Raji (cell line): Measurements from ENCODE around the gene PDZD4.

Source experiments
- POLR2A ChIP-seq: IDR thresholded peaks from 2 replicates; pipeline ENCODE4 v1.6.1; 2011; ENCODE audit warnings: low read depth, low read length, control low read depth; ENCODE audit not compliant: insufficient read depth

Gene PDZD4

DNA sequence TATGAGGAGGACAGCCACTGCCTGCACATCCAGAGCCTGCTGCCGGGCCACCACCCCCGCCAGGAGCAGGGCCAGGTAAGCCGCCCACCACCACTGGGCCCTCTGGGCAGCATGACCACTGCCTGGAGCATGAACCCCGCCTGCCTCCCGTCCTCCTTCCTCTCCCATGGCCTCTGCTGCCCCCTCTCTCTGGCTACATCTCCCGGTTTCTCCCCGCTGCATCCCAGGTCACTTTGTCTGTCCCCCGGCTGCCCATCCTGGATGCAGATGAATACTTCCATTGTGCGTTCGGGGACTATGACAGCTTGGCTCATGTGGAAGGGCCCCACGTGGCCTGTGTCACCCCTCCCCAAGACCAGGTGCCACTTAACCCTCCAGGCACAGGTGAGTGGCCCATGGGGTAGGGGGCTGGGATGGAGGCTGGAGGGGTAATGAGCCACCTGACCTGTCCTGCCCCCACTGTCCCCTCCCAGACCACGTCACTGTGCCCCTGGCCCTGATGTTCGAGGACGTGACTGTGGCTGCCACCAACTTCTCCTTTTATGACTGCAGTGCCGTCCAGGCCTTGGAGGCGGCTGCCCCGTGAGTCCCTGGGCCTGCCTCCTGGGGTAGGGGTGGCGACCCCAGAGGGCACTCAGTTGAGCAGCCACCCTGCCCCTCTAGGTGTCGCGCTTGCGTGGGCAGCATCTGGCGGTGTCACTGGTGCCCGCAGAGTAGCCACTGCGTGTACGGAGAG is 60.3 kb downstream of the PDZD4 start:
- no peak for TF ChIP-seq POLR2A

- TF ChIP-seq POLR2A, result no peak
These were observed 61.0 kb downstream of the PDZD4 start for GRCh38 chrX:153769158-153769864.

DNA sequence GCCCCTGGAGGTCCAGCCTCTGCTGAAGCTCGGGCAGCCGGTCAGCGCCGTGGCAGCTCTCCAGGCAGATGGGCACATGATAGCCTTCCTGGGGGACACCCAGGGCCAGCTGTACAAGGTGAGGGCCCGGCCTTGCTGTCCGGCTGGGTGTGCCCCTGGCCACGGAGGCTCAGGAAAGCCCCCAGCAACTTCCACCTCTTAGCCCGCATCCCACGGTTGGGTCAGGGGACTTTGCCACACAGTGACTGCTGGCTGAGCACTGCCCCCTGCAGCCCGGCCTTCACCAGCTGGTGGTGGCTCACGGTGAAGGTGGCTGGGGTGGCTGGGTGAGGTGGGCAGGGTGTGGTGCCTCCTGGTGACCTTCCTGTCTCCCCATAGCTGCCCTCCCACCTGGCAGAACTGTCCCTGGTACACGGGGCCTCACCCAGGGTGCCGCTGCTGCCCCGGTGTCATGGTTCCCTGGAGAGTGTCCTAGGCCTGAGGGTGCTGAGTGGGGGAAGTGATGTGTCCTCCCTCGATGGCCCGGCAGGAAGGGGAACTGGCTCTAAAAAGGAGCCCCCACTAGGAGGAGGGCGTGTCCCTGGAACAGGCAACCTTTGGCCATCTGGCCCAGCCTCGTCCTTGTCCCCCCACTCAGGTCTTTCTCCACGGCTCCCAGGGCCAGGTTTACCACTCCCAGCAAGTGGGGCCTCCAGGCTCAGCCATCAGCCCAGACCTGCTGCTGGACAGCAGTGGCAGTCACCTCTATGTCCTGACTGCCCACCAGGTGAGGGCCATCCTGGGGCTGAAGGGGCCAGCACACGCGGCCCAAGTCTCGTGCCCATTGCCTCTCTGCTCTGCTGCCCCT is 61.8 kb downstream of the PDZD4 start:
- TF ChIP-seq POLR2A, result no peak

DNA sequence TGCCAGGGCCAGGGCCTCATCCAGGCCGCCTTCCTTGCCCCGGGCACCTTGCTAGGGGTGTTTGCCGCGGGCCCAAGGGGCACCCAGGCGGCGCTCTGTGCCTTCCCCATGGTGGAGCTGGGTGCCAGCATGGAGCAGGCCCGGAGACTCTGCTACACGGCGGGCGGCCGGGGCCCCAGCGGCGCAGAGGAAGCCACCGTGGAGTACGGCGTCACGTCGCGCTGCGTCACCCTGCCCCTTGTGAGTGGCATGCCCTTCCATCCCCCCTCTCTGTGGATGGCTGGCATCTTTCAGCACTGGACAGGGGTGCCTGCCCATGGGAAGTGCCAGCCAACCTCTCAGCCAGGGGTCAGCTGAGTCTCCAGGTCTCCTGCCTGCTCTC is 62.7 kb downstream of the PDZD4 start:
- TF ChIP-seq POLR2A, result no peak

DNA sequence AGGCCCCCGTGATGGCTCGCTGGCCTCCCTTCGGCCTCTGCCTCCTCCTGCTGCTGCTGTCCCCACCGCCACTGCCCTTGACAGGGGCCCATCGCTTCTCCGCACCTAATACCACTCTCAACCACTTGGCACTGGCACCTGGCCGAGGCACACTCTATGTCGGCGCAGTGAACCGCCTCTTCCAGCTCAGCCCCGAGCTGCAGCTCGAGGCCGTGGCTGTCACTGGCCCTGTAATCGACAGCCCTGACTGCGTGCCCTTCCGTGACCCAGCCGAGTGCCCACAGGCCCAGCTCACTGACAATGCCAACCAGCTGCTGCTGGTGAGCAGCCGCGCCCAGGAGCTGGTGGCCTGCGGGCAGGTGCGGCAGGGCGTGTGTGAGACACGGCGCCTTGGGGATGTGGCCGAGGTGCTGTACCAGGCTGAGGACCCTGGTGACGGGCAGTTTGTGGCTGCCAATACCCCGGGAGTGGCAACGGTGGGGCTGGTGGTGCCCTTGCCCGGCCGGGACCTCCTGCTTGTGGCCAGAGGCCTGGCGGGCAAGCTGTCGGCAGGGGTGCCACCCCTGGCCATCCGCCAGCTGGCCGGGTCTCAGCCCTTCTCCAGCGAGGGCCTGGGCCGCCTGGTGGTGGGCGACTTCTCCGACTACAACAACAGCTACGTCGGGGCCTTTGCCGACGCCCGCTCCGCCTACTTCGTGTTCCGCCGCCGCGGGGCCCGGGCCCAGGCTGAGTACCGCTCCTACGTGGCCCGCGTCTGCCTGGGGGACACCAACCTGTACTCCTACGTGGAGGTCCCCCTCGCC is 63.3 kb downstream of the PDZD4 start:
- no peak for TF ChIP-seq POLR2A

DNA sequence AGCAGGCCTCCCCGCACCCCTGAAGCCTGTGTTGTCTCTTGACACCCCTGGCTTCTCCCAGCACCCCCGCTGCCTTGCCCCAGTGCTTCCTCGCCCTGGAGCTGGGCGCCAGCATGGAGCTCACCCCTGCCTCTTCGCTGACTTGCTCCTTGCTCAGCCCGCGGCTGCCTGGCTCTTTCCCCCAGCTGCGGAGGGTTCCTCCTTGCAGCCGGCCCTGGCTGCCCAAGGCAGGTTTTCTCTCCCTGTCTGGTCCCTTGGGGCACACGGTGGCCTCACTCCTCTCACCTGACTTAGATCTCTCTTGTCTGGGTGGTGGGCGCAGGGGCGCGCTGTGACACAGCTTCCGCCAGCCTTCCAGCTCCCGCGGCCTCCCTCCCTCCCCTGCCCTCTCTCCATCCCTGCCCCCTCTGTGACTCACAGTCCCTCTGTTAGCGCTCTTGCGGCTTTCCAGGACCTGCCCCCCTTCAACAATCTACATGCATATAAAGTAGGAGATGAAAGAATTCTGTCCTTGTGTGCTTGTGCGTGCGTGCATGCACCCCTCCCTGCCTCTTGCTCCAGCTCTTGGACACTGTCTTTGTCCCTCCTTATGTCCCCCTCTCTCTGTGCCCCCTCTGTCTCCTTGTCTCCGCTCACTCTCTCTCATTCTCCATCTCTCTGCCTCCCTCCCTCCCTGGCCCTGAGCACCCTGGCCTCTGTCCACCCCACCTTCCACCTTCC is 64.1 kb downstream of the PDZD4 start:
- no peak for TF ChIP-seq POLR2A

DNA sequence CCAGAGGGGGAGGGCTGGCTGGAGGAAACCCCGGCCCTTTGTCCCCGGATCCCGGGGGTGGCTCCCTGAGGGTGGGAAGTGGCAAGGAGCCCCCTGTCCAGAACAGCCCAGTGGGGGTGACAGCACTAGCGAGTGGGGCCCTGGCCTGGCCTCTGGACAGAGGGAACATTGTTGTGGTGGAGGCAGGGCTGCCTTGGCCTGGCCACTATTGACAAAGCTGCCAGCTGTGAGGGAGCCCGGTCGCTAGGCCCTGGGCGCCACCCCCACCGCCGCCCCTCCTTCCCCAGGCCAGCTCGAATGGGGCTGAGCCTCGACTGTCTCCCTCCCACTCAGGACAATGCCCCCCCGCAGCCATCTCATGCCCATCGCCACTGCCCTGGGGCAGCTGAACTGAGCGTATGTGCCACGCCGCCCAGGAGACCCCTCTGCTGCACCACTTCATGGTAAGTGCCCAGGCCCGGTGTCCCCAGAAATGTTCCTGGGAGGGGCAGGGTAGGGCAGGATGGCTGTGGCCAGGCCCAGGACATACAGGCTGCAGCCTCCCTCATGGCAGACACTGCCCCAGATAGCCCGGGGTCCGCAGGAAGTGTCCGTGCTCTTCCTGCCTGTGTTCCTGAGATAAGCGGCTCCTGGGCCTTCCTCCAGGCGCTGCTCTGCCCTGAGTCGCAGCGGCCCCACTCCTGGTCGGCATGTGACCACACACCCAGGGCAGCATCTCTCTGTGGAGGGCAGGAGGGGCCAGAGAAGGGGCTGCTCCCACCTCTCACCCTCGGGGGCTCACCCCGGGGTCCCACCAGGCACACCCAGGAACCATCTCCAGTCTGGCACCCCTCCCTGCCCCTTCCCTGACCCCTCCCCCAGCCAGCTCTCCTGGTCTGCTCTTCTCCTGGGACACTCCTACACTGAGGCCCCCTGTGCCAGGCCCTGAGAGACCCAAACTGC is 64.9 kb downstream of the PDZD4 start:
- TF ChIP-seq POLR2A, result no peak

DNA sequence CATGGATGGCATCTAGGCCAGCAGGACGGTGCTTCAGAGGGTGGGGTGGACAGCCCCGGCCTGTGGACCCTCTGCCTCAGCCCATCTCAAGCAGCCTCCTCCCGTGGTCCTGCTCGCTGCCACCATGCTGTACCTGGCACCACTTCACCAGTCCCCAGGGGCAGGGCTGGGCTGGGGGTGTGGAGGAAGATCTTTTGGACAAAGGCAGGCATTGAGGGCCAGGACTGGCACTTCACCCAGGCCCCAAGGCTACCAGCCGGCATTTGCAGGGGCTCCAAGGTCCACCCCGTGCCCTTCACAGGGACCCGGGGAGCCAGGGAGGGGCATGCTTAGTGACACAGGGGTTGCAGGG is 65.6 kb downstream of the PDZD4 start:
- TF ChIP-seq POLR2A, result no peak

- no peak for TF ChIP-seq POLR2A
These were observed 66.2 kb downstream of the PDZD4 start, which contains the start of gene PLXNB3 for GRCh38 chrX:153763989-153764755. Gene PLXNB3 (plus strand): TSS chrX:153764249. CDS start chrX:153765536, 1,287 bp downstream.

GRCh38 chrX:153763298-153763932 is 66.9 kb downstream of the PDZD4 start:
- no peak for TF ChIP-seq POLR2A

GRCh38 chrX:153762626-153763173 is 67.6 kb downstream of the PDZD4 start:
- TF ChIP-seq POLR2A, result no peak

- TF ChIP-seq POLR2A, result no peak
These were observed 68.5 kb downstream of the PDZD4 start for GRCh38 chrX:153761863-153762262.
